ENCODE measurements around the gene PSMC3IP. TPM values are rescaled to one million over a fixed set of nuclear protein-coding genes. Genes with fewer than 3 reads are reported as not detected.

The PSMC3IP gene
- 2.0 and 2.9 TPM in 2 replicates for total RNA-seq

GRCh38 chr17:42577532-42578281 lies at the start of gene PSMC3IP:
Gene PSMC3IP (minus strand): TSS chr17:42577729. CDS start chr17:42577686, 43 bp downstream.

GRCh38 chr17:42609182-42609813 lies 31.8 kb upstream of the PSMC3IP start, which contains the start of the genes RETREG3 and TUBG1:
Gene RETREG3 (minus strand): TSS chr17:42609374. CDS start chr17:42609324, 50 bp downstream.
Gene TUBG1 (plus strand): TSS chr17:42609683. CDS start chr17:42609738, 55 bp downstream.

GRCh38 chr17:42566883-42567573 lies 10.5 kb downstream of the PSMC3IP start, which contains the start of gene MLX:
Gene MLX (plus strand): TSS chr17:42567100. CDS start chr17:42567125, 25 bp downstream.

GRCh38 chr17:42561897-42562387 lies 15.6 kb downstream of the PSMC3IP start, which contains the start of gene COASY:
Gene COASY (plus strand): TSS chr17:42562148. CDS start chr17:42562623, 475 bp downstream.

GRCh38 chr17:42552736-42553135 lies 24.8 kb downstream of the PSMC3IP start, which contains the start of gene HSD17B1:
Gene HSD17B1 (plus strand): TSS chr17:42552923. CDS start chr17:42552934, 11 bp downstream.

GRCh38 chr17:42536048-42536371 lies 41.5 kb downstream of the PSMC3IP start, which contains the start of gene NAGLU:
Gene NAGLU (plus strand): TSS chr17:42536241. CDS start chr17:42536273, 32 bp downstream.

Other genes with a start within 250 kb of the PSMC3IP start
- gene STAT3, start 189.3 kb downstream of the PSMC3IP start, total RNA-seq = 99.1 and 133 TPM in 2 replicates
- 422 and 452 TPM in 2 replicates for gene CAVIN1, start 154.5 kb downstream of the PSMC3IP start, total RNA-seq
- 46.5 and 57.3 TPM in 2 replicates for gene ATP6V0A1, start 118.9 kb downstream of the PSMC3IP start, total RNA-seq
- gene NAGLU, start 41.5 kb downstream of the PSMC3IP start, total RNA-seq = 26.3 and 27.0 TPM in 2 replicates
- gene HSD17B1, start 24.8 kb downstream of the PSMC3IP start, total RNA-seq = 0.83 and 0.85 TPM in 2 replicates
- gene COASY, start 15.6 kb downstream of the PSMC3IP start, total RNA-seq = 6.8 and 8.9 TPM in 2 replicates
- 28.9 and 32.3 TPM in 2 replicates for gene MLX, start 10.6 kb downstream of the PSMC3IP start, total RNA-seq
- 60.9 and 72.4 TPM in 2 replicates for gene RETREG3, start 31.6 kb upstream of the PSMC3IP start, total RNA-seq
- 13.2 and 15.2 TPM in 2 replicates for gene TUBG1, start 32.0 kb upstream of the PSMC3IP start, total RNA-seq
- gene TUBG2, start 81.6 kb upstream of the PSMC3IP start, total RNA-seq = 5.4 and 7.2 TPM in 2 replicates
- 8.2 and 9.0 TPM in 2 replicates for gene PLEKHH3, start 99.3 kb upstream of the PSMC3IP start, total RNA-seq
- gene CCR10, start 104.1 kb upstream of the PSMC3IP start, total RNA-seq = 1.4 and 1.8 TPM in 2 replicates
- gene CNTNAP1, start 104.8 kb upstream of the PSMC3IP start, total RNA-seq = 19.9 and 21.9 TPM in 2 replicates
- 11.7 and 14.7 TPM in 2 replicates for gene EZH1, start 167.3 kb upstream of the PSMC3IP start, total RNA-seq
- 0.09 and 0.14 TPM in 2 replicates for gene RAMP2, start 183.5 kb upstream of the PSMC3IP start, total RNA-seq
- 55.7 and 57.5 TPM in 2 replicates for gene VPS25, start 195.7 kb upstream of the PSMC3IP start, total RNA-seq
- 0.28 and 1.7 TPM in 2 replicates for gene WNK4, start 202.9 kb upstream of the PSMC3IP start, total RNA-seq
- 67.3 and 76.7 TPM in 2 replicates for gene COA3, start 221.0 kb upstream of the PSMC3IP start, total RNA-seq
- gene CNTD1, start 221.1 kb upstream of the PSMC3IP start, total RNA-seq = 0.09 and 0.14 TPM in 2 replicates
- 155 and 158 TPM in 2 replicates for gene BECN1, start 246.6 kb upstream of the PSMC3IP start, total RNA-seq